GM18505 (cell line): ENCODE data around the gene CA11.
A peak's percentile ranks its signal among the peaks of the same experiment; 100 is the strongest.

Experiments used
- ATAC-seq: cut with Tn5 transposase; IDR thresholded peaks from one replicate; pipeline ENCODE4 v1.9.1; 2021; ENCODE audit not compliant: unreplicated experiment
- POLR2A ChIP-seq: IDR thresholded peaks from 4 replicates; pipeline ENCODE4 v1.6.1; 2011; ENCODE audit warnings: borderline replicate concordance; ENCODE audit not compliant: insufficient read depth, insufficient read length; ENCODE audit errors: extremely low read depth

Gene CA11

GRCh38 chr19:48625891-48626327, 20.1 kb downstream of the CA11 start:
- ATAC-seq, result no peak
- TF ChIP-seq POLR2A, result no peak

- no peak for TF ChIP-seq POLR2A
Observed at GRCh38 chr19:48624791-48625723, 20.9 kb downstream of the CA11 start.

GRCh38 chr19:48624067-48624594, 21.9 kb downstream of the CA11 start:
- no peak for TF ChIP-seq POLR2A
- peak; percentile 59 for ATAC-seq

More at GRCh38 chr19:48624791-48625723, 20.9 kb downstream of the CA11 start:
- ATAC-seq, result no peak

- ATAC-seq, result no peak
- no peak for TF ChIP-seq POLR2A
Observed at GRCh38 chr19:48623556-48624066, 22.4 kb downstream of the CA11 start.

- TF ChIP-seq POLR2A, result no peak
- no peak for ATAC-seq
Observed at GRCh38 chr19:48619692-48620585, 26.0 kb downstream of the CA11 start.

GRCh38 chr19:48618916-48619691, 26.9 kb downstream of the CA11 start, which contains the start of the genes RPL18 and SPHK2:
RPL18 (minus strand) TSS chr19:48619178; CDS start chr19:48619143, 35 bp downstream.
SPHK2 (plus strand) TSS chr19:48619506; CDS start chr19:48620515, 1,009 bp downstream.
- peak; percentile 83 for ATAC-seq
- TF ChIP-seq POLR2A, result peak; percentile 98

GRCh38 chr19:48618278-48618915, 27.6 kb downstream of the CA11 start:
- TF ChIP-seq POLR2A, result no peak
- no peak for ATAC-seq

GRCh38 chr19:48617146-48617937, 28.6 kb downstream of the CA11 start:
- ATAC-seq, result no peak
- TF ChIP-seq POLR2A, result no peak

GRCh38 chr19:48616491-48617056, 29.4 kb downstream of the CA11 start:
- peak; percentile 19 for TF ChIP-seq POLR2A
- ATAC-seq, result no peak

- no peak for ATAC-seq
- TF ChIP-seq POLR2A, result peak; percentile 15
Observed at GRCh38 chr19:48616041-48616436, 29.9 kb downstream of the CA11 start.
